HFFc6 (cell line): ENCODE results near the gene RTP2. TPM values are rescaled to one million over a fixed set of nuclear protein-coding genes. Genes with fewer than 3 reads are reported as not detected.

Source experiments
- DNase-seq: peaks from one replicate; pipeline ENCODE4 v3.0.0-alpha.2; 2018
- H3K27ac Mint-ChIP-seq: 2 replicates; pipeline ENCODE4 v1.8.0; 2020; ENCODE audit warnings: mild to moderate bottlenecking, mixed read lengths
- H3K27me3 Mint-ChIP-seq: 2 replicates; pipeline ENCODE4 v1.8.0; 2021; ENCODE audit warnings: mild to moderate bottlenecking, moderate library complexity, mixed read lengths; ENCODE audit not compliant: insufficient read depth
- H3K36me3 Mint-ChIP-seq: 2 replicates; pipeline ENCODE4 v1.8.0; 2021; ENCODE audit warnings: low read depth, mixed read lengths
- H3K4me1 Mint-ChIP-seq: 2 replicates; pipeline ENCODE4 v1.8.0; 2020; ENCODE audit warnings: low read depth, mixed read lengths
- H3K4me3 Mint-ChIP-seq: 2 replicates; pipeline ENCODE4 v1.8.0; 2020; ENCODE audit warnings: mild to moderate bottlenecking, moderate library complexity, mixed read lengths
- H3K9me3 Mint-ChIP-seq: 2 replicates; pipeline ENCODE4 v1.8.0; 2020; ENCODE audit warnings: mild to moderate bottlenecking, mixed read lengths
- total RNA-seq, 6 experiments: library from RNA; stranded (reverse); fragmentation: NEBNext Ultra II Directional; extraction: Animal tissue kit (Norgen Biotek cat#: 25700); gene quantifications; 2 replicates in 1 of 6; 3 replicates in 5 of 6; pipeline ENCODE4 v1.2.3, GENCODE V29; 2021
- TF ChIP-seq, protein P1 (sequence below): fragments of 200-600 bp; sonication (generic); IDR thresholded peaks from 2 replicates; pipeline ENCODE4 v1.5.0; 2021; ENCODE audit warnings: antibody characterized with exemption, mild to moderate bottlenecking

RTP2 gene
- total RNA-seq, 6 experiments from 2014 or later: not detected

DNA sequence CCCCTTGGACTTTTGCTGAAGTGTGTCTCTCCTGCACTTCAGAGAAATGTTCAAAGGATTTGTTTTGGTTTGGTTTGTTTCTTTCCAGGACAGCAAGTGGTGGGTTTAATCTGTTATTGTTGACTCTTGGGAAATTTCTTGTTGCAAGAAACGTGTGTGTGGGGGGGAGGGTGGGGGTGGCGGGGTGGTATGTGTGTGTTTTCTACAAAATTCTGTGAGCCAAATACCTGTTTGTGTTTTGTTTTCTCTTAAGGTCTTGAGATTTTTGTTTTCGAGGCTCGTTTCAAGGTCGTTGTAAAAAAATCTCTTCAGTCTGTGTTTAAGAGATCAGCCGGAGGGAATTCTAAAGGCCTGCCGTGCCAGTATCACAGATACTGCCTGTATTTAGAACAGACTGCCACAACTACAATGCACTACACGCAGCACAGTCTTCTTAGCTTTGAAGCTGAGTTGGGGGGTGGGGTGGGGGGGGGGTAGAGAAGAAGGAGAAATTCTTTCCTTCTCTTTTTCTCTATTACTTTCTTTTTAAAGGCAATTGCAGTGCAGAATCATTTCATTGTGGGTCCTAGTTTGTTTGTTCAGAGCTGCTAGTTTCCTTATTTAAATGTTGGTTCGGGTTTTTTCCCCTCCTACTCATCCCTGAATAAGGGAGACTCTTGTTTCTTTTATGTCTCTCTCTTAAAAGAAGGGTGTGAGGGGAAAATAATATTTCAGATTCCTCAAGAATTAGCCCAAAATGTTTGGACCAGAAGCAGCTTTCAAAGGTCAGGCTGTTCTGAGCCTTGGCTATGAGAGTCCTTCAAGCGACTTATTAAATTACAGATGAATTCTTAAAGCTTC lies 44.3 kb upstream of the RTP2 start:
- peak overlapping the region; percentile 100 for H3K27ac Mint-ChIP-seq
- peaks cover 2% of the 10 kb centered on the region for H3K27me3 Mint-ChIP-seq
- H3K9me3 Mint-ChIP-seq: no peaks in the 10 kb centered on the region
- peak overlapping the region; percentile 97 for H3K4me3 Mint-ChIP-seq
- H3K4me1 Mint-ChIP-seq: peaks cover 57% of the 10 kb centered on the region
- H3K36me3 Mint-ChIP-seq: peaks cover 8% of the 10 kb centered on the region; the same call in 1 of the 2 replicates
- DNase-seq: peak; percentile 8
- TF ChIP-seq, protein P1, sequence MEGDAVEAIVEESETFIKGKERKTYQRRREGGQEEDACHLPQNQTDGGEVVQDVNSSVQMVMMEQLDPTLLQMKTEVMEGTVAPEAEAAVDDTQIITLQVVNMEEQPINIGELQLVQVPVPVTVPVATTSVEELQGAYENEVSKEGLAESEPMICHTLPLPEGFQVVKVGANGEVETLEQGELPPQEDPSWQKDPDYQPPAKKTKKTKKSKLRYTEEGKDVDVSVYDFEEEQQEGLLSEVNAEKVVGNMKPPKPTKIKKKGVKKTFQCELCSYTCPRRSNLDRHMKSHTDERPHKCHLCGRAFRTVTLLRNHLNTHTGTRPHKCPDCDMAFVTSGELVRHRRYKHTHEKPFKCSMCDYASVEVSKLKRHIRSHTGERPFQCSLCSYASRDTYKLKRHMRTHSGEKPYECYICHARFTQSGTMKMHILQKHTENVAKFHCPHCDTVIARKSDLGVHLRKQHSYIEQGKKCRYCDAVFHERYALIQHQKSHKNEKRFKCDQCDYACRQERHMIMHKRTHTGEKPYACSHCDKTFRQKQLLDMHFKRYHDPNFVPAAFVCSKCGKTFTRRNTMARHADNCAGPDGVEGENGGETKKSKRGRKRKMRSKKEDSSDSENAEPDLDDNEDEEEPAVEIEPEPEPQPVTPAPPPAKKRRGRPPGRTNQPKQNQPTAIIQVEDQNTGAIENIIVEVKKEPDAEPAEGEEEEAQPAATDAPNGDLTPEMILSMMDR: no peak

DNA sequence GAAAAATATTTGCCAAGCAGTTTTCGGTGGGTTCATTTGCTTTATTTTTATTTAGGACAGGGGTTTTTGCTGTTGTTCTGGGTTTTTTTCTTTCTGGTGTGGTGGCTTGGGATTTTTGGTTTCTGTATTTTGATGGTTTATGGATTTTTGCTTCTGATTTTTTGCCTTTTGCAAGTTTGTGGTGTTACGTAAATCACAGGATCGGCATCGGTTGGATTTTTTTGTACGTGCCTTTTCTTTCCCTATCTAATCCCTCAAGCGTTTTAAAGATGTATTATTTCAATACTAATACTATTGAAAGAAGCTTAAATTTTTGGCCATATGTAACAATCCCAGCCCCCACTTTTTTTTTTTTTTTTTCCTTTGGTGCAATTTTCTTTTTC lies 43.7 kb upstream of the RTP2 start:
- peaks cover 8% of the 10 kb centered on the region; the same call in 1 of the 2 replicates for H3K36me3 Mint-ChIP-seq
- peak overlapping the region; percentile 97 for H3K4me3 Mint-ChIP-seq
- H3K4me1 Mint-ChIP-seq: peaks cover 64% of the 10 kb centered on the region
- TF ChIP-seq, protein P1: no peak
- peak overlapping the region; percentile 100 for H3K27ac Mint-ChIP-seq
- H3K9me3 Mint-ChIP-seq: no peaks in the 10 kb centered on the region
- H3K27me3 Mint-ChIP-seq: peaks cover 2% of the 10 kb centered on the region
- DNase-seq: no peak

DNA sequence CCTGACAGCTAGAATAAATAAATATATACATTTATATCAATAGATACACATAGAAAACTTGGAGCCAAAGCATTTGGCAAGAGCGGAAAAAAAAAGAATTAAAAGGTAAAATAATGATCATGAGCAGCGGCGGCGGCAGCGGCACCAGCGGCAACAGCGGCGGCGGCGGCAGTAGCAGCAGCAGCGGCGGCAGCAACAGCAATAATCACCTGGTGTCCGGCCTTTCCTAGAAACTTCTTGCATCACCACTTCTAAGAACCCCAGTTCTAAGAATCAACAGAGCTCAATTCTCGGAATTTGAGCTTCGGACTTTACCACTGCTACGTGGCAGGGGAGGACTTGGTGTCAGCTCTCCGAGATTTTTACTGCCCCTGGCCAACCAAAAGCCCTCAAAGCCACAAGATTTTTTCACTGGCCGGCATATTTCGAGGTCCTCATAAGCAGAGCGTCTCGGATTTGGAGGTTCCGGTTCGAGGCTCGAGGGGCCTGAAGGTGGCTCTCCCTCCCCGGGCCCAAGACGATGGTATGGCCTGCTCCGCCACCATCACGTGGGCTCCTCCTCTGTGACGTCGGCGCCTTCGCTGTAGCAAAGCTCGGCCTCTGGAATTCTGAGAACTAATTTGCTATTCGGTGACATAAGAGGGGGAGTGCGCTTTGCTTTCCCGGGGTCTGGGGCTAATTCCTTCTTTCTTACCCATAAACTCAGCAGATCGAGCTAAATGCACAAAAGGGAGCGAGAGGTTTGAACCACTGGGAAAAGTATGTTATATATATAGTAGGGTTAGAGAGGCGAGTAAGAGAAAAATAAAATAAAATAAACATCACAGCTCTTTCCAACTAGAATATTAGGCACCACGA lies 43.1 kb upstream of the RTP2 start, which contains the start of gene BCL6:
Gene BCL6, minus strand, starts transcription at position 268 of the 858 bp plus-strand sequence. CDS start 11,775 bp downstream, outside the sequence.
- H3K4me1 Mint-ChIP-seq: peaks cover 65% of the 10 kb centered on the region
- H3K9me3 Mint-ChIP-seq: no peaks in the 10 kb centered on the region
- peaks cover 2% of the 10 kb centered on the region for H3K27me3 Mint-ChIP-seq
- H3K4me3 Mint-ChIP-seq: peak within 1 kb of the TSS; percentile 97
- H3K27ac Mint-ChIP-seq: peak within 1 kb of the TSS; percentile 100
- DNase-seq: peak; percentile 98
- H3K36me3 Mint-ChIP-seq: peaks cover 8% of the 10 kb centered on the region; the same call in 1 of the 2 replicates
- TF ChIP-seq, protein P1: no peak

DNA sequence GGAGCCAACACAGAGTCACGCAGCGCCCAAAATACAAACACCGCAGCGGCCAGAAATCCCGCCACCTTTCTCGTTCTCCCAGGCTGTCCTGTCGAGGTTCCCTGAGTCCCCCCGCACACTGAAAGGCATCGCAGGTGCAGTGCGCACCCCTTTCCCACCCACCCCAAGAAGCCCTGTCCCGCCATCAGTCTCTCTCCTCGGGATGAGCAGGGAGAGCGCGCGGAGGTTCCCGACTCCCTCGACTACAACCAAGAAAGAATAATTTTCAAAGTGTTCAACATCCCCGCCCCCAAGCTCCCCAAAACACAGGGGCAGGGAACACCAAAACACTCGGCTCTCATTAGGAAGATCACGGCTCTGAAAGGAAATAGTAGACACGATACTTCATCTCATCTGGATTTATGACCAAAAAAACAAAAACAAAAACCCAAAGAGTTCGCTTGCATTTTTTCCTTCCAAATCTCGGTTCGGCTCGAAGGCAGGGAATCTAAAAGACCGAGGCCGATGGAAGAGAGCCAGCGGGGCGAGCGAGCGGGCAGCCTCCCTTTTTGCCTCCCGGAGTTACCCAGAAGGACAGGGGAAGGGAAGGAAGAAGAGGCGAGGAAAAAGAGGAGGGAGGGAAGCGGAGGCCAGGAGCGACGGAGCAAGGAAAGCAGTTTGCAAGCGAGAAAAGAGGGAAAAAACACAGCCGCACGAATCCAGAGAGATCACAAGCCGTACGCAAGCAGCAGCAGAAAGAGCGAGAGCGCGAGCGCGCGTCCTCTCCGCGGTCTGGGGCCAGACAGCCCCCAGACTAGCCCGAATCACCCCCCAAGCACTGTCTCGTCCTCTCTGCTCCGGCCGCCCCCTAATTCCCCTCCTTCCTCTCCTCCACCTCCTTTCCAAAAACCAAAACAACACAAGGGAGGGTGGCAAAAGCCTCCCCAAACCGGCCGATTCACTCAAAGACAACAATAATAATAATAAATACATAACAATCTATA lies 42.1 kb upstream of the RTP2 start:
- Mint-ChIP-seq H3K4me3 (peak overlapping the region; percentile 97), H3K36me3 (peaks cover 8% of the 10 kb centered on the region; the same call in 1 of the 2 replicates), H3K27me3 (peaks cover 4% of the 10 kb centered on the region), H3K9me3 (no peaks in the 10 kb centered on the region), H3K4me1 (peaks cover 65% of the 10 kb centered on the region), H3K27ac (peak overlapping the region; percentile 100)
- no peak for DNase-seq
- TF ChIP-seq, protein P1: no peak
